Effector memory CD4-positive, alpha-beta T cell (primary cell): ENCODE measurements around the gene SCN4A.

ENCODE experiments used
- DNase-seq, 3 donors: peaks; one replicate each; pipeline ENCODE4 v3.0.0-alpha.2; 2020
- H3K27ac ChIP-seq: 2 replicates; pipeline ENCODE4 v1.7.0; 2013; ENCODE audit warnings: mild to moderate bottlenecking, low read length, moderate library complexity; ENCODE audit not compliant: insufficient read depth, poor library complexity, severe bottlenecking
- H3K27me3 ChIP-seq: replicated peaks from 2 replicates; pipeline ENCODE4 v1.7.0; 2013; ENCODE audit warnings: mild to moderate bottlenecking, low read length; ENCODE audit not compliant: insufficient read depth, control insufficient read depth, poor library complexity, severe bottlenecking
- H3K36me3 ChIP-seq: 2 replicates; pipeline ENCODE4 v1.7.0; 2013; ENCODE audit warnings: mild to moderate bottlenecking, low read length, moderate library complexity; ENCODE audit not compliant: control insufficient read depth, insufficient read depth
- H3K4me1 ChIP-seq: 2 replicates; pipeline ENCODE4 v1.7.0; 2013; ENCODE audit warnings: low read length, mild to moderate bottlenecking; ENCODE audit not compliant: control insufficient read depth, insufficient read depth, poor library complexity, severe bottlenecking
- H3K4me3 ChIP-seq: 2 replicates; pipeline ENCODE4 v1.7.0; 2013; ENCODE audit warnings: low read length, low read depth, mild to moderate bottlenecking; ENCODE audit not compliant: insufficient read depth, poor library complexity, severe bottlenecking
- H3K9me3 ChIP-seq: 2 replicates; pipeline ENCODE4 v1.7.0; 2013; ENCODE audit warnings: mild to moderate bottlenecking, low read length, moderate library complexity; ENCODE audit not compliant: control insufficient read depth

Gene SCN4A

GRCh38 chr17:63934183-63935112, 38.3 kb downstream of the SCN4A start:
- Histone ChIP-seq H3K27me3 (no peaks in the 10 kb centered on the region), H3K9me3 (no peaks in the 10 kb centered on the region), H3K27ac (no peak overlapping the region), H3K36me3 (peaks cover 5% of the 10 kb centered on the region), H3K4me1 (peaks cover 18% of the 10 kb centered on the region), H3K4me3 (no peak overlapping the region)
- no peak for DNase-seq

- no peaks in the 10 kb centered on the region for H3K9me3 ChIP-seq
- H3K27me3 ChIP-seq, result no peaks in the 10 kb centered on the region
- H3K27ac ChIP-seq, result no peak overlapping the region
- peaks cover 18% of the 10 kb centered on the region for H3K4me1 ChIP-seq
- H3K36me3 ChIP-seq, result peaks cover 14% of the 10 kb centered on the region
- H3K4me3 ChIP-seq, result no peak overlapping the region
- DNase-seq, result no peak
Observed at GRCh38 chr17:63933598-63933997, 39.1 kb downstream of the SCN4A start.

- DNase-seq, result no peak
- H3K27me3 ChIP-seq, result no peaks in the 10 kb centered on the region
- peak overlapping the region; percentile 52 for H3K27ac ChIP-seq
- peaks cover 18% of the 10 kb centered on the region for H3K36me3 ChIP-seq
- peaks cover 18% of the 10 kb centered on the region for H3K4me1 ChIP-seq
- H3K4me3 ChIP-seq, result peak overlapping the region; percentile 74
- no peaks in the 10 kb centered on the region for H3K9me3 ChIP-seq
Observed at GRCh38 chr17:63932721-63933120, 40.0 kb downstream of the SCN4A start.

GRCh38 chr17:63931981-63932561, 40.6 kb downstream of the SCN4A start, which contains the start of gene CD79B:
Gene CD79B, minus strand, starts transcription at chr17:63932331. Its CDS starts 70 bp downstream, at chr17:63932261.
- no peaks in the 10 kb centered on the region for H3K27me3 ChIP-seq
- H3K9me3 ChIP-seq, result no peaks in the 10 kb centered on the region
- peaks cover 18% of the 10 kb centered on the region for H3K36me3 ChIP-seq
- peak within 1 kb of the TSS; percentile 52 for H3K27ac ChIP-seq
- H3K4me3 ChIP-seq, result peak within 1 kb of the TSS; percentile 74
- peaks cover 18% of the 10 kb centered on the region for H3K4me1 ChIP-seq
- DNase-seq, result no peak

GRCh38 chr17:63930951-63931575, 41.7 kb downstream of the SCN4A start:
- Histone ChIP-seq H3K4me3 (peak overlapping the region; percentile 74), H3K36me3 (peaks cover 18% of the 10 kb centered on the region), H3K4me1 (peaks cover 18% of the 10 kb centered on the region), H3K27ac (peak overlapping the region; percentile 52), H3K9me3 (no peaks in the 10 kb centered on the region), H3K27me3 (no peaks in the 10 kb centered on the region)
- DNase-seq, result peak; percentile 43 to 61 (median 50)

GRCh38 chr17:63929860-63930766, 42.6 kb downstream of the SCN4A start:
- H3K36me3 ChIP-seq, result peaks cover 18% of the 10 kb centered on the region
- no peaks in the 10 kb centered on the region for H3K9me3 ChIP-seq
- DNase-seq, result no peak
- H3K27ac ChIP-seq, result no peak overlapping the region
- no peak overlapping the region for H3K4me3 ChIP-seq
- no peaks in the 10 kb centered on the region for H3K27me3 ChIP-seq
- peaks cover 18% of the 10 kb centered on the region for H3K4me1 ChIP-seq

- Histone ChIP-seq H3K4me1 (peaks cover 18% of the 10 kb centered on the region), H3K27me3 (no peaks in the 10 kb centered on the region), H3K4me3 (no peak overlapping the region), H3K36me3 (peaks cover 18% of the 10 kb centered on the region), H3K27ac (no peak overlapping the region), H3K9me3 (no peaks in the 10 kb centered on the region)
- no peak for DNase-seq
Observed at GRCh38 chr17:63928966-63929695, 43.6 kb downstream of the SCN4A start.

- Histone ChIP-seq H3K4me3 (no peak overlapping the region), H3K27me3 (no peaks in the 10 kb centered on the region), H3K9me3 (no peaks in the 10 kb centered on the region), H3K27ac (no peak overlapping the region), H3K4me1 (peaks cover 18% of the 10 kb centered on the region), H3K36me3 (peaks cover 18% of the 10 kb centered on the region)
- DNase-seq, result no peak
Observed at GRCh38 chr17:63928172-63928666, 44.5 kb downstream of the SCN4A start.
